Fibroblast of pulmonary artery (primary cell): Measurements from ENCODE around the gene FOXK2.
"Not testable (repeated sequence)": the region's sequence is repeated elsewhere in the genome, so short reads cannot be mapped to it uniquely, and the experiment has no call there.

Experiments
- DNase-seq: peaks from one replicate; pipeline ENCODE4 v3.0.0-alpha.2; 2010; ENCODE audit warnings: low read depth
- H3K4me3 ChIP-seq: replicated peaks from 2 replicates; pipeline ENCODE4 v1.5.1; 2011; ENCODE audit warnings: low read depth, mild to moderate bottlenecking, control low read depth, low read length, moderate library complexity
- TF ChIP-seq, protein P1 (sequence below): IDR thresholded peaks from 2 replicates; pipeline ENCODE4 v1.5.1; 2011; ENCODE audit warnings: mild to moderate bottlenecking, control low read depth, low read length, inconsistent platforms; ENCODE audit errors: missing control alignments

Gene FOXK2

DNA sequence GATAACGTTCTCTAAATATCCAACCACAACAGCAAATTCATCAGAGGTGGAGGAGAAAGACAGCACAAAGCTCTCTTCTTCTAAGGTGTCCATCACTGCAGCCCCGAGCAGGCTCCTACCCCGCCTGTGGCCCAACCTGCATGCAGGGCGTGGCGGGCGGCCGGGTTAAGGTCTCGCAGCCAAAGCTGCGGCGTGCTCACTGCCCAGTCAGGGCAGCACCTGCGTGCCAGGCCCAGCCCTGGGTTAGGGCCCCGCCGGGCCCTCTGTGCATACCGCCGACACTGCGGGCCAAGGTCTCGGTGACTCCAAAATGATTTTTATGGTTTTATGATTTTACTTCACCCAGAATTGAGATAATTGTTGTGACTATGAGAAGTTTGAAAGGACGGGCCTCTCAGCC, 57.8 kb downstream of the FOXK2 start:
- DNase-seq = no peak
- H3K4me3 ChIP-seq = no peak overlapping the region
- TF ChIP-seq, protein P1, sequence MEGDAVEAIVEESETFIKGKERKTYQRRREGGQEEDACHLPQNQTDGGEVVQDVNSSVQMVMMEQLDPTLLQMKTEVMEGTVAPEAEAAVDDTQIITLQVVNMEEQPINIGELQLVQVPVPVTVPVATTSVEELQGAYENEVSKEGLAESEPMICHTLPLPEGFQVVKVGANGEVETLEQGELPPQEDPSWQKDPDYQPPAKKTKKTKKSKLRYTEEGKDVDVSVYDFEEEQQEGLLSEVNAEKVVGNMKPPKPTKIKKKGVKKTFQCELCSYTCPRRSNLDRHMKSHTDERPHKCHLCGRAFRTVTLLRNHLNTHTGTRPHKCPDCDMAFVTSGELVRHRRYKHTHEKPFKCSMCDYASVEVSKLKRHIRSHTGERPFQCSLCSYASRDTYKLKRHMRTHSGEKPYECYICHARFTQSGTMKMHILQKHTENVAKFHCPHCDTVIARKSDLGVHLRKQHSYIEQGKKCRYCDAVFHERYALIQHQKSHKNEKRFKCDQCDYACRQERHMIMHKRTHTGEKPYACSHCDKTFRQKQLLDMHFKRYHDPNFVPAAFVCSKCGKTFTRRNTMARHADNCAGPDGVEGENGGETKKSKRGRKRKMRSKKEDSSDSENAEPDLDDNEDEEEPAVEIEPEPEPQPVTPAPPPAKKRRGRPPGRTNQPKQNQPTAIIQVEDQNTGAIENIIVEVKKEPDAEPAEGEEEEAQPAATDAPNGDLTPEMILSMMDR = no peak

DNA sequence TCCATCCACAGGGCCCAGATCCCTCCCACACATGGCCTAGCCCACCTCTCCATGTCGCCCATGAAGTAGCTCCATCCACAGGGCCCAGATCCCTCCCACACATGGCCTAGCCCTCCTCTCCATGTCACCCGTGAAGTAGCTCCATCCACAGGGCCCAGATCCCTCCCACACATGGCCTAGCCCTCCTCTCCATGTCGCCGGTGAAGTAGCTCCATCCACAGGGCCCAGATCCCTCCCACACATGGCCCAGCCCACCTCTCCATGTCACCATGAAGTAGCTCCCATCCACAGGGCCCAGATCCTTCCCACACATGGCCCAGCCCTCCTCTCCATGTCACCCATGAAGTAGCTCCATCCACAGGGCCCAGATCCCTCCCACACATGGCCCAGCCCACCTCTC, 60.4 kb downstream of the FOXK2 start:
- DNase-seq, H3K4me3 ChIP-seq: not testable (repeated sequence)

DNA sequence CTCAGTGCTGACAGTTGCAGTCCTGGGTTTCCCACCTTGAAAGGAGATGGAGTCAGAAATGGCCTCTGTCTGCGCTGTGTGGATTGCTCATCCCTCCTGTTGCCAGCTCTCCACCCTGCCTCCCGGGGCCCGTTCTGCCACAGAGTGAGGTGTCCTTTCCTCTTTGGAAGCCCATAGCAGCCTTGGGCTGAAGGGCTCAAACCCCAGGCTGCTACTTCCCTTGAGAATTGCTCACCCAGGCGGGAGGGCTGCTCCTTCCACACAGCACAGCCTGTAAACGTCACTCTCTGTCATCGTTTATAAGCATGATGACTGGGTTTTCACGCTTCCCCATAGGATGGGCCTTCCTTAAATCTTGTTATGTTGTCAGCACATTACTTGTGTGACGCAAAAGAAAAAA, 62.7 kb downstream of the FOXK2 start:
- no peak for DNase-seq
- TF ChIP-seq, protein P1 = no peak
- no peak overlapping the region for H3K4me3 ChIP-seq

DNA sequence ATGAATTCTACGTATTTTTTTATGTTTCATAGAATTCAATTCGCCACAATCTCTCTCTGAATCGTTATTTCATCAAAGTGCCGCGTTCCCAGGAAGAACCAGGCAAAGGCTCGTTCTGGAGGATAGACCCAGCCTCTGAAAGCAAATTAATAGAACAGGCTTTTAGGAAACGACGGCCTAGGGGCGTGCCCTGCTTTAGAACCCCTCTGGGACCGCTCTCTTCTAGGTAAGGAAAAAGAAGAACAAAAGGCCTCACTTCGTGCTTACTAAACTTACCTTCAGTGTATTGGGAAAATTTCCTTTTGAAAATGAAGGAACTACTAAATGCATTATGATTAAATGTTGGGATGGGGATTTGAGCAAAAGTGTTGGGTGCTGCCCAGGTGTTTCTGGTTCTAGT, 63.2 kb downstream of the FOXK2 start:
- no peak for DNase-seq
- TF ChIP-seq, protein P1 = no peak

DNA sequence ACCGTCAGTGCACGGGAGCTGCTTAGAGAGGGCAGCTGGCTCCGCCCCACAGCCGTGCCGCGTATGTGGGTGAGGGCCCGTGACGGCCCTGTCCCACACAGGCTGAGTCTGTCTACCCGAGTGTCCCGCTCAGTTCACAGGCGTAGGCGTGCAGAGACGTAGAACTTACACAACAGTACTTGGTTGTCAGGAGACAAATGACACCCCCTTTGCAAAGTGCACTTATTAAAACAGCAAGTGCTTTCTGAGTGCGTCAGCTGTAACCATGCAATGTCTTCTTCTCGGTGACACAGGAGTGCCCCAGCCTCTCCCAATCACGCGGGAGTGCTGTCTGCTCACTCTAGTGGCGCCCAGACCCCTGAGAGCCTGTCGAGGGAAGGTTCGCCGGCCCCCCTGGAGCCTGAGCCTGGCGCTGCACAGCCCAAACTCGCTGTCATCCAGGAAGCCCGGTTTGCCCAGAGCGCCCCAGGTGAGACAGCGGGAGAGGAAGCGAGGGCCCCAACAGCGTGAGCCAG, 64.2 kb downstream of the FOXK2 start:
- TF ChIP-seq, protein P1 = no peak
- H3K4me3 ChIP-seq = no peak overlapping the region
- no peak for DNase-seq

More for the DNA sequence above, 63.2 kb downstream of the FOXK2 start:
- H3K4me3 ChIP-seq = no peak overlapping the region

DNA sequence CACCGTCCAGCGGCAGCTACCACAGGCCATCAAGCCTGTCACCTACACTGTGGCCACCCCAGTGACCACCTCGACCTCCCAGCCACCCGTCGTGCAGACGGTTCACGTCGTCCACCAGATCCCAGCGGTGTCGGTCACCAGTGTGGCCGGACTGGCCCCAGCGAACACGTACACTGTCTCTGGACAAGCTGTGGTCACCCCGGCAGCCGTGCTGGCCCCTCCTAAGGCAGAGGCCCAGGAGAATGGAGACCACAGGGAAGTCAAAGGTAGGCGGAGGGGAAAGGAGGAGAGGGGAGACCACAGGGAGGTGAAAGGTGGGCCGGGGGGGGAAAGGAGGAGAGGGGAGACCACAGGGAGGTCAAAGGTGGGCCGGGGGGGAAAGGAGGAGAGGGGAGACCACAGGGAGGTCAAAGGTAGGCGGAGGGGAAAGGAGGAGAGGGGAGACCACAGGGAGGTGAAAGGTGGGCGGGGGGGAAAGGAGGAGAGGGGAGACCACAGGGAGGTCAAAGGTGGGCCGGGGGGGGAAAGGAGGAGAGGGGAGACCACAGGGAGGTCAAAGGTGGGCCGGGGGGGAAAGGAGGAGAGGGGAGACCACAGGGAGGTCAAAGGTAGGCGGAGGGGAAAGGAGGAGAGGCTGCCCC, 66.5 kb downstream of the FOXK2 start:
- DNase-seq, H3K4me3 ChIP-seq: not testable (repeated sequence)

DNA sequence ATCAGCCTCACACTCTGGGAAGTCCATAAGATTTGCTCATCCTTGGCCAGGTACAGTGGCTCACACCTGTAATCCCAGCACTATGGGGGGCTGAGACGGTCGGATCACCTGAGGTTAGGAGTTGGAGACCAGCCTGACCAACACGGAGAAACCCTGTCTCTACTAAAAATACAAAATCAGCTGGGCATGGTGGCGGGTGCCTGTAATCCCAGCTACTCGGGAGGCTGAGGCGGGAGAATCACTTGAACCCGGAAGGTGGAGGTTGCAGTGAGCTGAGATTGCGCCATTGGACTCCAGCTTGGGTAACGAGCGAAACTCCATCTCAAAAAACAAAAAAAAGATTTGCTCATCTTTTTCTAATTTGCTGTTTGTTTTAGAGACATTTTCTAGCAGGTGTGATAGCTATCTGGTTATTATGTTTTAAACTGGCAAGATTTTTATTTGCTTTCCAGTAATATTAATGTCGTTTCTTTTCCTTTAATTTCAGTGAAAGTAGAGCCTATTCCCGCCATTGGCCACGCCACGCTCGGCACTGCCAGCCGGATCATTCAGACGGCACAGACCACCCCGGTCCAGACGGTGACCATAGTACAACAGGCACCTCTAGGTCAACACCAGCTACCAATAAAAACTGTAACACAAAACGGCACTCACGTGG, 67.2 kb downstream of the FOXK2 start:
- H3K4me3 ChIP-seq = no peak overlapping the region
- TF ChIP-seq, protein P1 = no peak
- no peak for DNase-seq
